Measurements from ENCODE around the gene GPD1. TPM values are rescaled to one million over a fixed set of nuclear protein-coding genes. Genes with fewer than 3 reads are reported as not detected.
A peak's percentile ranks its signal among the peaks of the same experiment; 100 is the strongest.

GPD1 gene
- 0.81 TPM for total RNA-seq (ENCODE audit: unreplicated experiment)
- long read RNA-seq = 0 reads

GRCh38 chr12:50103767-50104321, at the start of gene GPD1:
Gene GPD1, plus strand, starts transcription at chr12:50104008. Its CDS starts 43 bp downstream, at chr12:50104051.
- Mint-ChIP-seq H3K36me3 (ENCODE audit: unreplicated experiment) (peaks cover 6% of the 10 kb centered on the region), H3K4me1 (ENCODE audit: low read depth, unreplicated experiment) (peaks cover 7% of the 10 kb centered on the region), H3K4me3 (ENCODE audit: unreplicated experiment) (peak within 1 kb of the TSS; percentile 18), H3K27ac (ENCODE audit: unreplicated experiment) (no peak within 1 kb of the TSS), H3K27me3 (ENCODE audit: unreplicated experiment) (peaks cover 4% of the 10 kb centered on the region), H3K9me3 (ENCODE audit: unreplicated experiment) (peaks cover 4% of the 10 kb centered on the region)
- DNase-seq = no peak
- TF ChIP-seq CTCF (IDR thresholded peaks at IDR 0.05; ENCODE audit: partially characterized antibody, unreplicated experiment) = no peak

GRCh38 chr12:50055831-50056638, 47.8 kb upstream of the GPD1 start:
- peaks cover 40% of the 10 kb centered on the region for H3K9me3 Mint-ChIP-seq (ENCODE audit: unreplicated experiment)
- peak overlapping the region; percentile 96 for H3K4me3 Mint-ChIP-seq (ENCODE audit: unreplicated experiment)
- H3K4me1 Mint-ChIP-seq (ENCODE audit: low read depth, unreplicated experiment) = peaks cover 64% of the 10 kb centered on the region
- peaks cover 15% of the 10 kb centered on the region for H3K36me3 Mint-ChIP-seq (ENCODE audit: unreplicated experiment)
- H3K27ac Mint-ChIP-seq (ENCODE audit: unreplicated experiment) = peak overlapping the region; percentile 97
- TF ChIP-seq CTCF (IDR thresholded peaks at IDR 0.05; ENCODE audit: partially characterized antibody, unreplicated experiment) = peak; percentile 85
- peaks cover 22% of the 10 kb centered on the region for H3K27me3 Mint-ChIP-seq (ENCODE audit: unreplicated experiment)
- DNase-seq = peak; percentile 65

GRCh38 chr12:50056639-50056976, 47.2 kb upstream of the GPD1 start:
- Mint-ChIP-seq H3K4me3 (ENCODE audit: unreplicated experiment) (peak overlapping the region; percentile 96), H3K4me1 (ENCODE audit: low read depth, unreplicated experiment) (peaks cover 64% of the 10 kb centered on the region), H3K36me3 (ENCODE audit: unreplicated experiment) (peaks cover 20% of the 10 kb centered on the region), H3K27ac (ENCODE audit: unreplicated experiment) (peak overlapping the region; percentile 97), H3K9me3 (ENCODE audit: unreplicated experiment) (peaks cover 40% of the 10 kb centered on the region), H3K27me3 (ENCODE audit: unreplicated experiment) (peaks cover 25% of the 10 kb centered on the region)
- no peak for DNase-seq
- no peak for TF ChIP-seq CTCF (IDR thresholded peaks at IDR 0.05; ENCODE audit: partially characterized antibody, unreplicated experiment)

GRCh38 chr12:50057000-50057841, 46.6 kb upstream of the GPD1 start, which contains the start of gene ASIC1:
Gene ASIC1, plus strand, starts transcription at chr12:50057596. Its CDS starts 1,171 bp downstream, at chr12:50058767.
- peaks cover 62% of the 10 kb centered on the region for H3K4me1 Mint-ChIP-seq (ENCODE audit: low read depth, unreplicated experiment)
- H3K9me3 Mint-ChIP-seq (ENCODE audit: unreplicated experiment) = peaks cover 33% of the 10 kb centered on the region
- H3K4me3 Mint-ChIP-seq (ENCODE audit: unreplicated experiment) = peak within 1 kb of the TSS; percentile 96
- peak; percentile 84 for DNase-seq
- H3K27ac Mint-ChIP-seq (ENCODE audit: unreplicated experiment) = peak within 1 kb of the TSS; percentile 97
- TF ChIP-seq CTCF (IDR thresholded peaks at IDR 0.05; ENCODE audit: partially characterized antibody, unreplicated experiment) = no peak
- peaks cover 26% of the 10 kb centered on the region for H3K27me3 Mint-ChIP-seq (ENCODE audit: unreplicated experiment)
- H3K36me3 Mint-ChIP-seq (ENCODE audit: unreplicated experiment) = peaks cover 24% of the 10 kb centered on the region

Measured in glutamatergic neuron (in vitro differentiated cells).